Endothelial cell (in vitro differentiated cells): ENCODE measurements around the gene MAP1LC3B. TPM values are rescaled to one million over a fixed set of nuclear protein-coding genes. Genes with fewer than 3 reads are reported as not detected.

Experiments used
- DNase-seq: peaks from one replicate; pipeline ENCODE4 v3.0.0; 2021; ENCODE audit warnings: low spot score
- H3K27ac Mint-ChIP-seq: one replicate; pipeline ENCODE4 v1.8.0; 2021; ENCODE audit warnings: mixed read lengths, inconsistent platforms; ENCODE audit not compliant: unreplicated experiment
- H3K27me3 Mint-ChIP-seq: one replicate; pipeline ENCODE4 v1.8.0; 2021; ENCODE audit warnings: mild to moderate bottlenecking, moderate library complexity, mixed read lengths, inconsistent platforms; ENCODE audit not compliant: unreplicated experiment
- H3K36me3 Mint-ChIP-seq: one replicate; pipeline ENCODE4 v1.8.0; 2021; ENCODE audit warnings: mild to moderate bottlenecking, low read depth, mixed read lengths, inconsistent platforms; ENCODE audit not compliant: unreplicated experiment
- H3K4me1 Mint-ChIP-seq: one replicate; pipeline ENCODE4 v1.8.0; 2021; ENCODE audit warnings: mild to moderate bottlenecking, mixed read lengths, inconsistent platforms; ENCODE audit not compliant: unreplicated experiment
- H3K4me3 Mint-ChIP-seq: one replicate; pipeline ENCODE4 v1.8.0; 2021; ENCODE audit warnings: mild to moderate bottlenecking, mixed read lengths, inconsistent platforms; ENCODE audit not compliant: unreplicated experiment
- H3K9me3 Mint-ChIP-seq: one replicate; pipeline ENCODE4 v1.8.0; 2021; ENCODE audit warnings: mixed read lengths, inconsistent platforms; ENCODE audit not compliant: unreplicated experiment
- CTCF ChIP-seq: fragments of 200-600 bp; sonication (generic); IDR thresholded peaks from one replicate; pipeline ENCODE4 v1.5.0; 2021; ENCODE audit warnings: antibody characterized with exemption; ENCODE audit not compliant: unreplicated experiment
- total RNA-seq: library from RNA; stranded (reverse); fragmentation: NEBNext Ultra II Directional; extraction: Animal tissue kit (Norgen Biotek cat#: 25700); gene quantifications from one replicate; pipeline ENCODE4 v1.2.1, GENCODE V29; 2021; ENCODE audit not compliant: unreplicated experiment

The MAP1LC3B gene
- total RNA-seq, 1 donor from 2014 or later: 71.6 TPM

- no peak overlapping the region for H3K4me3 Mint-ChIP-seq
- no peak for TF ChIP-seq CTCF
- H3K27ac Mint-ChIP-seq: no peak overlapping the region
- H3K27me3 Mint-ChIP-seq: peaks cover 6% of the 10 kb centered on the region
- H3K36me3 Mint-ChIP-seq: peaks cover 32% of the 10 kb centered on the region
- DNase-seq: no peak
- H3K9me3 Mint-ChIP-seq: no peaks in the 10 kb centered on the region
- H3K4me1 Mint-ChIP-seq: no peaks in the 10 kb centered on the region
Observed at GRCh38 chr16:87409781-87410180, 17.6 kb downstream of the MAP1LC3B start.

GRCh38 chr16:87410530-87410929 lies 18.4 kb downstream of the MAP1LC3B start:
- H3K36me3 Mint-ChIP-seq: peaks cover 35% of the 10 kb centered on the region
- H3K27ac Mint-ChIP-seq: peak overlapping the region; percentile 39
- no peaks in the 10 kb centered on the region for H3K9me3 Mint-ChIP-seq
- H3K27me3 Mint-ChIP-seq: peaks cover 6% of the 10 kb centered on the region
- no peak for DNase-seq
- H3K4me1 Mint-ChIP-seq: no peaks in the 10 kb centered on the region
- no peak for TF ChIP-seq CTCF
- peak overlapping the region; percentile 39 for H3K4me3 Mint-ChIP-seq

DNA sequence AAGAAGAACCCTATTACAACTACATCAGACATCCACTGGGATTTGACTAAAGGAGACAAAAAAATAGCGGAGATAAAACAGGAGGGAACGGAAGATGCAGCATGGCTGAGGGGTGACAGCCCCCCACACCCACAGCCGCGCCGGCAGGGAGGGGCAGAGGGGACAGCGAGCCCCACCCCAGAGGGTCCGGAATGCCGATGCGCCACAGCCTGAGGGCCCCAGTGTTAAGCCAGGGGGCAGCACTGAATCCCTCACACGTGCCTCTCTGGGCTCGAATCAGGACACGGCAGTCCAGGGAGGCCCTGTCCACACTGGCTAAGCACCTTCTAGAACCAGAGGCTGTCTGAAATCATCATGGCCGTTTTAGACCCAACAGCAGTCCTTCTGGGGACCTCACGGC lies 18.8 kb downstream of the MAP1LC3B start:
- no peak for DNase-seq
- Mint-ChIP-seq H3K27me3 (peaks cover 6% of the 10 kb centered on the region), H3K9me3 (no peaks in the 10 kb centered on the region), H3K27ac (peak overlapping the region; percentile 39), H3K4me1 (no peaks in the 10 kb centered on the region), H3K4me3 (peak overlapping the region; percentile 39), H3K36me3 (peaks cover 38% of the 10 kb centered on the region)
- no peak for TF ChIP-seq CTCF

DNA sequence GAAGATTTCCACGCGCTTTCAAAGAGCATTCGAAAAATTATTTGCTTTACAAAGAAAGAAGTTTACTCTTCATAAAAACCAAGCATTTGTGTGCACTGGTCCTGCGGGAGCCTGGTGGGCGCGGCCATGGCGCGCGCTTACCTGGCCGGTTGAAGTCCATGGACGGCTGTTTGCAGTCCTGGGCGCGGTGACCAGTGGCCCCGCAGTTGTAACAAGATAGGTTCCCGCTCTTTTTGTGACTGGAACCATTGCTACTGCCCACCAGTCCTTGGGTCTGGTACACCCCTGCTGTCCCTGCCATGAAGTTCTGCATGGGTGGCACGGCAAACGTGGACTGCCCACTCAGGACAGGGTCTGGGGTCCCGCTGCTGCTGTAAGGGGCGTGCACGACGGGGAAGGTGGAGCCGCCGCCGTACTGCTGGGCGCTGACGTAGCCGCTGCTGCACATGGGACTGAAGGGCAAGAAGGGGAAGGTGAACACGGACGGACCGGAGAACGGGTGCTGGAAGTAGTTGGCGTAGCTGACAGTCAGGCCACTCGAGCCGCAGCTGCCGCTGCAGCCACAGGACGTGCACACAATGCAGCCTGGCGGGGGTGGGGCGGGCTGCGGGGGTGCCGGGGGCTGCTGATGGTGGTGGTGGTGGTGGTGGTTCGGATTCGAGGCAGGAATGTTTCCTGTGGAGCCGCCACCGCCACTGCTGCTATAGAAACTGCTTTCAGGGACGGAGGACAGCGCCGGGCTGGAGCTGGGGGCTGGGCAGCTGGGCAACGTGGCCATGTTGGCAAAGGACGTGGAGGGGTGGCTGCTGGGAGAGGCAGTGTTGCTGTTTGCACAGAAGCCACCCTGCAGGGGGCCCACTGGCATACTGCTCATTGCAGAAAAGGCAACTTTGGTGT lies 19.5 kb downstream of the MAP1LC3B start:
- Mint-ChIP-seq H3K9me3 (no peaks in the 10 kb centered on the region), H3K4me1 (no peaks in the 10 kb centered on the region), H3K36me3 (peaks cover 38% of the 10 kb centered on the region), H3K27ac (no peak overlapping the region), H3K4me3 (no peak overlapping the region), H3K27me3 (peaks cover 6% of the 10 kb centered on the region)
- no peak for TF ChIP-seq CTCF
- DNase-seq: no peak

GRCh38 chr16:87412371-87412995 lies 20.3 kb downstream of the MAP1LC3B start:
- TF ChIP-seq CTCF: no peak
- H3K36me3 Mint-ChIP-seq: peaks cover 38% of the 10 kb centered on the region
- DNase-seq: no peak
- no peaks in the 10 kb centered on the region for H3K4me1 Mint-ChIP-seq
- no peaks in the 10 kb centered on the region for H3K9me3 Mint-ChIP-seq
- peak overlapping the region; percentile 51 for H3K4me3 Mint-ChIP-seq
- H3K27me3 Mint-ChIP-seq: peaks cover 6% of the 10 kb centered on the region
- H3K27ac Mint-ChIP-seq: no peak overlapping the region
